ENCODE results near the gene ARID1A. TPM values are rescaled to one million over a fixed set of nuclear protein-coding genes. Genes with fewer than 3 reads are reported as not detected.

Gene ARID1A
- total and polyA plus RNA-seq, 2 experiments from 2014 or later, result 8.2 to 13.4 TPM

GRCh38 chr1:26749458-26749857, 53.6 kb downstream of the ARID1A start:
- 56 to 57% methylated on average over 5 of the region's 5 CpGs for WGBS, 2 experiments (ENCODE audit: low coverage in 1 of 2, low lambda C conversion rate in 2 of 2, missing lambda C conversion rate in 2 of 2)
- H3K4me1 ChIP-seq (ENCODE audit: insufficient read depth), result peaks cover 14% of the 10 kb centered on the region
- in situ Hi-C loops (cut with MboI), result no loop called here
- peaks cover 18% of the 10 kb centered on the region for H3F3A ChIP-seq (ENCODE audit: insufficient read depth)
- H3K9me3 ChIP-seq (ENCODE audit: low read depth), result no peaks in the 10 kb centered on the region
- no peak overlapping the region for H3K4me3 ChIP-seq
- H2AFZ ChIP-seq, result no peak overlapping the region
- H3K27me3 ChIP-seq (replicated peaks; ENCODE audit: insufficient read depth), result no peaks in the 10 kb centered on the region
- TF ChIP-seq EZH2 (IDR thresholded peaks at IDR 0.05; ENCODE audit: insufficient read depth, poor library complexity, severe bottlenecking) (no peak), EZH2phosphoT487 (IDR thresholded peaks at IDR 0.05; ENCODE audit: insufficient read depth, low read depth) (no peak)
- DNase-seq, result no peak
- H3K9me2 ChIP-seq (ENCODE audit: insufficient read depth), result no peaks in the 10 kb centered on the region
- no peak overlapping the region for H3K9ac ChIP-seq
- peaks cover 100% of the 10 kb centered on the region for H3K79me2 ChIP-seq (ENCODE audit: insufficient read depth)
- H3K27ac ChIP-seq, result no peak overlapping the region
- H3K4me2 ChIP-seq (ENCODE audit: unreplicated experiment), result no peak overlapping the region
- 0 out of 2 replicates have a peak, but pooled peaks cover 14% of the 10 kb centered on the region for H3K36me3 ChIP-seq (ENCODE audit: low read depth)
- no peaks in the 10 kb centered on the region for H4K20me1 ChIP-seq (ENCODE audit: insufficient read depth)

- H3K79me2 ChIP-seq (ENCODE audit: insufficient read depth), result peaks cover 100% of the 10 kb centered on the region
- DNase-seq, result no peak
- no peak overlapping the region for H3K4me3 ChIP-seq
- H3K9ac ChIP-seq, result no peak overlapping the region
- no peak overlapping the region for H2AFZ ChIP-seq
- TF ChIP-seq EZH2 (IDR thresholded peaks at IDR 0.05; ENCODE audit: insufficient read depth, poor library complexity, severe bottlenecking), result no peak
- no peaks in the 10 kb centered on the region for H3K27me3 ChIP-seq (replicated peaks; ENCODE audit: insufficient read depth)
- peaks cover 4% of the 10 kb centered on the region for H3K4me1 ChIP-seq (ENCODE audit: insufficient read depth)
- H3F3A ChIP-seq (ENCODE audit: insufficient read depth), result peaks cover 9% of the 10 kb centered on the region
- no peak overlapping the region for H3K4me2 ChIP-seq (ENCODE audit: unreplicated experiment)
- no peaks in the 10 kb centered on the region for H4K20me1 ChIP-seq (ENCODE audit: insufficient read depth)
- 0 out of 2 replicates have a peak, but pooled peaks cover 14% of the 10 kb centered on the region for H3K36me3 ChIP-seq (ENCODE audit: low read depth)
- in situ Hi-C loops (cut with MboI), result no loop called here
- 94 to 100% methylated on average over 1 of the region's 1 CpG for WGBS, 2 experiments (ENCODE audit: low coverage in 1 of 2, low lambda C conversion rate in 2 of 2, missing lambda C conversion rate in 2 of 2)
- H3K27ac ChIP-seq, result no peak overlapping the region
- H3K9me3 ChIP-seq (ENCODE audit: low read depth), result no peaks in the 10 kb centered on the region
- H3K9me2 ChIP-seq (ENCODE audit: insufficient read depth), result no peaks in the 10 kb centered on the region
Observed at GRCh38 chr1:26750428-26750827, 54.6 kb downstream of the ARID1A start.

- H2AFZ ChIP-seq, result no peak overlapping the region
- peaks cover 3% of the 10 kb centered on the region; the same call in 1 of the 2 replicates for H3F3A ChIP-seq (ENCODE audit: insufficient read depth)
- H3K79me2 ChIP-seq (ENCODE audit: insufficient read depth), result peaks cover 100% of the 10 kb centered on the region
- H3K4me3 ChIP-seq, result no peak overlapping the region
- H3K4me2 ChIP-seq (ENCODE audit: unreplicated experiment), result no peak overlapping the region
- no peaks in the 10 kb centered on the region for H4K20me1 ChIP-seq (ENCODE audit: insufficient read depth)
- WGBS, 2 experiments (ENCODE audit: low coverage in 1 of 2, low lambda C conversion rate in 2 of 2, missing lambda C conversion rate in 2 of 2), result 90 to 93% methylated on average over 4 of the region's 4 CpGs
- H3K4me1 ChIP-seq (ENCODE audit: insufficient read depth), result no peaks in the 10 kb centered on the region
- no peak overlapping the region for H3K9ac ChIP-seq
- H3K9me2 ChIP-seq (ENCODE audit: insufficient read depth), result no peaks in the 10 kb centered on the region
- H3K27ac ChIP-seq, result no peak overlapping the region
- in situ Hi-C loops (cut with MboI), result no loop called here
- DNase-seq, result no peak
- no peak for TF ChIP-seq EZH2phosphoT487 (IDR thresholded peaks at IDR 0.05; ENCODE audit: insufficient read depth, low read depth)
- TF ChIP-seq EZH2 (IDR thresholded peaks at IDR 0.05; ENCODE audit: insufficient read depth, poor library complexity, severe bottlenecking), result no peak
- H3K27me3 ChIP-seq (replicated peaks; ENCODE audit: insufficient read depth), result no peaks in the 10 kb centered on the region
- 0 out of 2 replicates have a peak, but pooled peaks cover 14% of the 10 kb centered on the region for H3K36me3 ChIP-seq (ENCODE audit: low read depth)
- H3K9me3 ChIP-seq (ENCODE audit: low read depth), result no peaks in the 10 kb centered on the region
Observed at GRCh38 chr1:26752519-26752918, 56.7 kb downstream of the ARID1A start.

GRCh38 chr1:26754086-26754874, 58.5 kb downstream of the ARID1A start:
- DNase-seq, result no peak
- TF ChIP-seq EZH2 (IDR thresholded peaks at IDR 0.05; ENCODE audit: insufficient read depth, poor library complexity, severe bottlenecking), result no peak
- H3K9ac ChIP-seq, result no peak overlapping the region
- H3K4me3 ChIP-seq, result no peak overlapping the region
- H3K27ac ChIP-seq, result no peak overlapping the region
- no peak overlapping the region for H3K4me2 ChIP-seq (ENCODE audit: unreplicated experiment)
- H4K20me1 ChIP-seq (ENCODE audit: insufficient read depth), result no peaks in the 10 kb centered on the region
- WGBS, 2 experiments (ENCODE audit: low coverage in 1 of 2, low lambda C conversion rate in 2 of 2, missing lambda C conversion rate in 2 of 2), result 86 to 88% methylated on average over 5 of the region's 5 CpGs
- 0 out of 2 replicates have a peak, but pooled peaks cover 21% of the 10 kb centered on the region for H3K36me3 ChIP-seq (ENCODE audit: low read depth)
- H3K9me3 ChIP-seq (ENCODE audit: low read depth), result no peaks in the 10 kb centered on the region
- H2AFZ ChIP-seq, result no peak overlapping the region
- in situ Hi-C loops (cut with MboI), result no loop called here
- no peaks in the 10 kb centered on the region for H3K27me3 ChIP-seq (replicated peaks; ENCODE audit: insufficient read depth)
- peaks cover 3% of the 10 kb centered on the region; the same call in 1 of the 2 replicates for H3F3A ChIP-seq (ENCODE audit: insufficient read depth)
- H3K79me2 ChIP-seq (ENCODE audit: insufficient read depth), result peaks cover 100% of the 10 kb centered on the region
- H3K9me2 ChIP-seq (ENCODE audit: insufficient read depth), result no peaks in the 10 kb centered on the region
- no peaks in the 10 kb centered on the region for H3K4me1 ChIP-seq (ENCODE audit: insufficient read depth)
